ENCODE data around the gene NAT9. TPM values are rescaled to one million over a fixed set of nuclear protein-coding genes. Genes with fewer than 3 reads are reported as not detected.
A peak's percentile ranks its signal among the peaks of the same experiment; 100 is the strongest.

Gene NAT9
- total RNA-seq, 2 donors from 2014 or later = 23.7 to 34.7 TPM

- intact Hi-C loops (cut with DNase I) = loop anchor here in 1 of 2 donors (10.0 kb wide), 1 partner anchor 125 kb away; no protein-coding TSS in a partner anchor
- DNase-seq (no peak), ATAC-seq (no peak)
These were observed 36.0 kb downstream of the NAT9 start for GRCh38 chr17:74740173-74740572.

DNA sequence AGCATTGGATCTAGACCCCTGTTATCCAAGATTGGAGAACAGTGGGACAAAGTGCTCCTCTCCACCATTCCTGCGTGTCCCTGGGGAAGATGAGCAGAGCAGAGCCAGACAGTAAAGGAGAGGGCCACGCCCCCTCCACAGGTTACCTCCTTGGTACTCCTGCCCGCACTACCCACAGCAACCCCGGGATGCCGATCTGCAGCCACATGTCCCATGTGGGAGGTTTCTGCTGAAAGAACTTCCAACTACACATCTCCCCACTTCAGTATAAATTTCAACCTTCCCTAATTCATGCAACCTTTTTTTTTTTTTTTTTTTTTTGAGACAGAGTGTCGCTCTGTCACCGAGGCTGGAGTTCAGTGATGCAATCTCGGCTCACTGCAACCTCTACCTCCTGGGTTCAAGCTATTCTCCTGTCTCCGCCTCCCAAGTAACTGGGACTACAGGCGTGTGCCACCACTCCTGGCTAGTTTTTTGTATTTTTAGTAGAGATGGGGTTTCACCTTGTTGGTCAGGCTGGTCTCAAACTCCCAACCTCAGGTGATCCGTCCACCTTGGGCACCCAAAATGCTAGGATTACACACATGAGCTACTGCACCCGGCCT is 36.8 kb downstream of the NAT9 start:
- intact Hi-C loops (cut with DNase I) = loop anchor here in 1 of 2 donors (5.0 kb wide), 1 partner anchor 82 kb away; no protein-coding TSS in a partner anchor
- ATAC-seq (no peak), DNase-seq (no peak)

GRCh38 chr17:74738051-74738996 is 37.8 kb downstream of the NAT9 start:
- no peak for DNase-seq
- peak; percentile 38 to 42 for ATAC-seq
- intact Hi-C loops (cut with DNase I) = loop anchor here in 1 of 2 donors (5.0 kb wide), 1 partner anchor 81 kb away; no protein-coding TSS in a partner anchor

DNA sequence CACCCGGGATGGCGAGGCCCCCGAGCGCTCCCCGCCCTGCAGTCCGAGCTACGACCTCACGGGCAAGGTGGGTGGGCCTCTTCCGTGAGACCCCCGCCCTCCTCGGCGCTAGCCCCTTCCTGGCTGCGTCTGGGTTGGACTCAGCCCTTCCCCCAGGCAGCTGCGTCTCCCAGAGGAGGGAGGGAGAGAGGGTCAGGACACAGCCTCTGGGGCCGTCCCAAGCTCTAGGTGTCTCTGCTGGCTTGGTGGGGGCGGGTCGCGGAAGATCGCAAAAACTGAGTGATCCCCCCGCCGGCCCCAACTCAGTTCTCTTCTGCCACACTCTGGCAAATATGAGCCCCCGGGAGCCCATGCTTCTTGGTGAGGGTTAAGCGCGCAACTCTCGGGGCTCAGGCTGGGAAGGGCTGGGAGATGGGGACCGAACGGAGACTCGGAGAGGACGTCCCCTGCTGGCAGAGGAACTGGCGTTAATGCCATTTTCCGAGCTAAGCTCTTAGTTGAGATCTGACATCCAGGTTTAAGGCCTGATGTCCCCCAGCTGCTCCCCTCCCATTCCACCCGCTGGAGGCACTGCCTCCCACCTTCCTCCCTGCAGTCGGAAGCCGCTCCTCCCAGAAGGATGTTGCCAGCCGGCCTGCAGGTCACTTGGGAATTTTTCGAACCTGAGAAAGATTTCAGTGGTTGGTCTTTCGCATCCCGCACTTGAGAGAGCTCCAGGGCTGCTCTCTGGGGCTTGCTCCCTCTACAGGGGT is 38.7 kb downstream of the NAT9 start:
- intact Hi-C loops (cut with DNase I) = loop anchor here in 1 of 2 donors (5.0 kb wide), 1 partner anchor 80 kb away; no protein-coding TSS in a partner anchor
- peak; percentile 6 to 24 for ATAC-seq

GRCh38 chr17:74736513-74737298 is 39.4 kb downstream of the NAT9 start, which contains the start of gene RAB37:
Gene RAB37 (plus strand): TSS chr17:74737256. CDS start chr17:74737273, 17 bp downstream.
- ATAC-seq (peak; percentile 45 to 53), DNase-seq (peak; percentile 63)
- intact Hi-C loops (cut with DNase I) = loop anchor here in 1 of 2 donors (5.0 kb wide), 1 partner anchor 79 kb away; no protein-coding TSS in a partner anchor

More for the DNA sequence above, 38.7 kb downstream of the NAT9 start:
- DNase-seq = no peak

- intact Hi-C loops (cut with DNase I) = no loop called here
- ATAC-seq (no peak), DNase-seq (no peak)
These were observed 41.9 kb downstream of the NAT9 start for GRCh38 chr17:74734256-74734655.

DNA sequence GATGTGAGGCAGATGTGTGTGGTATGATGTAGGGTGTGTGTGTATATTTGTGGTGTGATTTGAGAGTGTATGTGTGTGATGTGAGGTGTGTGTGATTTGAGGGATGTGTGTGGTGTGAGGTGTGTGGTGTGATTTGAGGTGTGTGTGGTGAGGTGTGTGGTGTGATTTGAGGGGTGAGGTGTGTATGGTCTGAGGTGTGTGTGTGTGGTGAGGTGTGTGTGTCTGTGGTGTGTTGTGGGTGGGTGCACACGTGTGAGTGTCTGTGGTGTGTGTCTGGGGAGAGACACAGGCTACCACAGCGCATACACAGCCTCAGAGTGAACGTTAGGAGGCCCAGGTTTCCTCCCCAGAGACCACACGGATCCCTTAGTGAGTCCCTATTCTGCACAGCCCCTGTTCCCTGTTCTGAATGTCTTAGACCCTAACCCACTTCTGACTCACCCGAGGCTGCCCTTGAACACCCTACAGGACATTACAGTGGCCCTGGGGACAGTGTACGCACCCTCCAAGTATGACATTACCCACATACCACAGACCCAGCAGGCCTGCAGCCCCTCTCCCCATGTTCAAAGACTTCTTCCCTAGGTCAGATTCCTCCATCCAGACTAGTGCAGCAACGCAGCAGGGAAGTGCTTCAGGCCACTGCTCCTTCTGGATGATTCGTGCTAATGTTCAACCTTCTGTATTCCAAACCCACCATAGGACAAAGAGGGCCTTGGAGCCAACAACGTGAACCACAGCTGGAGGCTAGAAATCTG is 42.6 kb downstream of the NAT9 start:
- ATAC-seq (no peak), DNase-seq (no peak)
- intact Hi-C loops (cut with DNase I) = no loop called here

DNA sequence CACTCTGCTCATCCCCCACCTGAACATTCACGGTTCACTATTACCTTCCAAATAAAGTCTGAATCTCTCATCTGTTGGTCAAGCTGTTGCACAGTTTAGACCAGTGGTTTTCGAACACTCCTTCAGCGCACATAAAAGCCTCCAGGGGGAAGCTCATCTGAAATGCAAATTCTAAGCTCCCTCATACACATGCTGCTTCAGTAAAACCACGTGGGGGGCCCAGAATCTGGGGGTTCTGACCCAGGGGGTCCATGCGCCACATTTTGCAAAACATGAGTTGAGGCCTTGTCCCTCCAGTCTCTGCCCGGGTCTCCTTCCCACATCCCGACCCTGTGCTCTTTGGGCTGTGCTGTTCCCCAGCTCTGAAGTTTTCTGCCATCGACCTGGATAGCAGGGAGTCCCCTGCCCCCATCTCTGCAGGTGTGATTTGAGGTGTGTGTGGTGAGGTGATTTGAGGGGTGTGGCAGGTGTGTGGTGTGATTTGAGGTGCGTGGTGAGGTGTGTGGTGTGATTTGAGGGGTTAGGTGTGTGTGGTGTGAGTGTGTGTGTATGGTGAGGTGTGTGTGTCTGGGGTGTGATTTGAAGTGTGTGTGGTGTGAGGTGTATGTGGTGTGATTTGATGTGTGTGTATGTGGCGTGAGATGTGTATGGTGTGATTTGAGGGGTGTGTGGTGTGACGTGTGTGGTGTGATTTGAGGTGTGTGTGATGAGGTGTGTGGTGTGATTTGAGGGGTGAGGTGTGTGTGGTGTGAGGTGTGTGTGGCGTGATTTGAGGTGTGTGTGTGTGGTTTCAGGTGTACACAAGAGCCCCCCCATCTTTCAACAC is 43.9 kb downstream of the NAT9 start:
- intact Hi-C loops (cut with DNase I) = no loop called here
- no peak for ATAC-seq
- no peak for DNase-seq

GRCh38 chr17:74731347-74731605 is 44.9 kb downstream of the NAT9 start:
- intact Hi-C loops (cut with DNase I) = no loop called here
- no peak for DNase-seq

DNA sequence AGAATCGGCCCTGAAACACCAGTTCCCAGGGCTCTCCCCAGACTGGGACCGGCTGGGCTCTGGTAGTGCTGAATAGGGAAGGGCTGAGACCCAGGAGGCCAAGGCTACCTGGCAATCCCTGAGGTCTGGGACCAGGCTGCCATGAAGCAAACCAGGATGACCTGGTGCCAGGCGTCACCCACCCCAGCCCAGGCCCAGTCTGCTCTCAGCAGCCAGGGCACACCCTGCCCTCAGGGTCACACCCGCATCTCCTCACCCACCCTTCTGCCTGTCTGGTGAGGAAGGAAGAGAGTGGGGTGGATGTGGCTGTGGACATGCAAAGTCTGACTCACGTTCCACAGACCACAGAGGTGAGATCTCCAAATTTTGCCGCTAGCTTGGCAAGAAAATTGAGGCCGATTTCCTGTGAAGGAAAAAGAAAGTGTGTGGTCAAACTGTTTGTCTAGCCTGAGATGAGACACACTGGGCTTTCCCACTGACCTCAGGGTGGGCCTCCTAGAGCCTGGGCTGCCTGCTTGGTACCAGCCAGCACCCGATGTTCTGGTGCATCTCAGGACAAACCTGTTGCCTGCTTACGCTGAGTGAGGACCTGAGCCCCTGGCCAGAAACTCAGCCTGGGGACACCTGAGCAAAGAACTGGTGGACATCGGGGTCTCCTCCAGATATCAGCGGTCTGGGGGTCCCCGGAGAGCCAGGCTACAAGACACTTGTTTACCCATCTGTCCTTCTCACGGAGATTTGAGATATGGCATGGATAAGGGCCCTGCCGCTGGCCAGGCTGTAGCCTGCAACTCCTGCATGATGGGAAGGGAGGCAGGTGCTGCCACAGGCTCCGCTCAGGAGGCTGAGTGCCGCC is 45.4 kb downstream of the NAT9 start:
- DNase-seq (no peak), ATAC-seq (peak; percentile 35 to 57)
- intact Hi-C loops (cut with DNase I) = no loop called here

More at GRCh38 chr17:74731347-74731605, 44.9 kb downstream of the NAT9 start:
- ATAC-seq = no peak

- intact Hi-C loops (cut with DNase I) = no loop called here
- DNase-seq (no peak), ATAC-seq (no peak)
These were observed 46.3 kb downstream of the NAT9 start for GRCh38 chr17:74729866-74730265.

DNA sequence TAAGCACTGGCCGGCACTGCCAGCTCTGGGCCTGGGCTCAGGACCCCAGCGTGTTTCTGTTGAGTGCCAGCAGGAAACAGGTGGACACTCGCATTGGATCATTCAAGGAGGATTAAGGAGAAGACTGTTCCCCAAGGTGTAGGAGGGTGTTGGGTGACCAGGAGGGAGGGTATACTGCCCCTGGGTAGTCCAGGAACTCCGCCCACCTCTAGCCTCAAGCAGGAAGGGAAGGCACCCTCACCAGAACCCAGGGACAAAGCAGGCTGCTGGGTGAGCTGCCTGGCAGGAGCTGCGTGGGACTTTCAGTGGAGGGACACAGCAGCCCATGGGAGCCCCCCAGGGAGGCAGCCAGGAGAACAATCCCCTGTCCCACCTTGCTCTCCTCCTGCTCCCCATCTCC is 46.8 kb downstream of the NAT9 start:
- ATAC-seq (no peak), DNase-seq (no peak)
- intact Hi-C loops (cut with DNase I) = no loop called here

- ATAC-seq (no peak), DNase-seq (no peak)
- intact Hi-C loops (cut with DNase I) = no loop called here
These were observed 47.5 kb downstream of the NAT9 start for GRCh38 chr17:74728702-74729075.

DNA sequence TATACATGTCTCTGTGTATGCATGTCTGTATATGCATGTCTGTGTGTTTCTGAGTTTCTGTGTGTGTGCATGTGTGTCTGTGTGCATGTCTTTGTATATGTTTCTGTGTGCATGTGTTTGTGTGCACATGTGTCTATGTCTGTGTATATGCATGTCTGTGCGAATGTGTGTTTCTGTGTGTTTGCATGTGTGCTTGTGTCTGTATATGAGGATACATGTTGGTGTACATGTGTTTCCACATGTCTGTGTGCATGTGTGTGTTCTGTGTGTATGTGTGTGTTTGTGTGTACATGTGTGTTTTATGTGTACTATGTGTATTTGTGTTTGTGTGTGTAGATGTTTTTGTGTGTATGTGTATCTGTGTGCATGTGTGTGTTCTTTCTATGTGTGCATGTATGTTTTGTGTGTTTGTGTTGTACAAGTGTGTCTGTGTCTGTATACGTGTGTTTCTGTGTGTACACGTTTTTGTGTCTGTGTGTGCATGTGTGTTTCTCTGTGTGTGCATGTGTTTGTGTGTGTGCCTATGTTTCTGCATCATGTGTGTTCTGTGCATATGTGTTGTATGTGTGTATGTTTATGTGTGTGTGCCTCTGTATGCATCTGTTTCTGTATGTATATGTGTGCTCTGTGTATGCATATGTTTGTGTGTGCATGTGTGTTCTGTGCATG is 48.0 kb downstream of the NAT9 start:
- no peak for DNase-seq
- ATAC-seq = no peak
- intact Hi-C loops (cut with DNase I) = no loop called here

DNA sequence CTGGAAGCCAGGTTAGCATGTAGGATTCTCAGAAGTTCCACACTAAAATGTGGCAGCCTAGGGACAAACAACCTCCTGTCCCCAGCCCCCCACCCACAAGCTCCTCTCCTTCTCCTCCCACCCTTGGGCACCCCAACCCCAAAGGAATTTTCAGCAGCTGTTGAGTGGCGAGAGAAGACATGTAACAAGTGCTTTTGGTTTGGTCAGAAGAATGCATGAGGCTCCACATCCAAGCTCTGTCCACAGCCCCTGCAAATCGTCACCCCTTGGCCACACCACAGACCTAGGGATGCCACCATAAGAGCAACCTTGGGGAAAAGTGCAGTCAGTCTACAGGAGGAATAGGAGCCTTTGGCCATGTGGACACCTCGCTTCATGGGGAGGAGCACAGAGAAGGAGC is 51.0 kb downstream of the NAT9 start:
- DNase-seq (no peak), ATAC-seq (no peak)
- intact Hi-C loops (cut with DNase I) = no loop called here

- no peak for DNase-seq
- ATAC-seq = no peak
- intact Hi-C loops (cut with DNase I) = no loop called here
These were observed 52.3 kb downstream of the NAT9 start for GRCh38 chr17:74723891-74724290.
